ENCODE results near the gene STAC3.

DNA sequence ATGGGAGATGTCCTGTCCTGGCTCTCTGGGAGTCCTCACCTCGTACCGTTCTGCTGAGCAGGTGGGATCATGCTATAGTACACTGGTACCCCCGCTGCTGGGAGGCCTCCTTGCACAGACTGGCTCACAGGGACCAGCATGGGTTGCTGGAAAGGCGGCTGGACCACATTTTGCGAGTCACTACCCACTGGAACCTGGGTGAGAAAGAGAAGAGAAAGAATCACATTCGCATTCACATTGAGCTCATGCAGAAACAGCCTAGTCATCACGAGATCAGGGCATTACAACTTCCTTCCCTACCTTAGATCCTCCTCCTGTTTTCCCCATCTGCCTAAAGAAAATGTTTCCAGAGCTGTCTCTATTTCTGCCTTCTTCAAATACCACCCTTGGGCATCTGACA is 17.3 kb upstream of the STAC3 start:
- TF ChIP-seq, protein P1, sequence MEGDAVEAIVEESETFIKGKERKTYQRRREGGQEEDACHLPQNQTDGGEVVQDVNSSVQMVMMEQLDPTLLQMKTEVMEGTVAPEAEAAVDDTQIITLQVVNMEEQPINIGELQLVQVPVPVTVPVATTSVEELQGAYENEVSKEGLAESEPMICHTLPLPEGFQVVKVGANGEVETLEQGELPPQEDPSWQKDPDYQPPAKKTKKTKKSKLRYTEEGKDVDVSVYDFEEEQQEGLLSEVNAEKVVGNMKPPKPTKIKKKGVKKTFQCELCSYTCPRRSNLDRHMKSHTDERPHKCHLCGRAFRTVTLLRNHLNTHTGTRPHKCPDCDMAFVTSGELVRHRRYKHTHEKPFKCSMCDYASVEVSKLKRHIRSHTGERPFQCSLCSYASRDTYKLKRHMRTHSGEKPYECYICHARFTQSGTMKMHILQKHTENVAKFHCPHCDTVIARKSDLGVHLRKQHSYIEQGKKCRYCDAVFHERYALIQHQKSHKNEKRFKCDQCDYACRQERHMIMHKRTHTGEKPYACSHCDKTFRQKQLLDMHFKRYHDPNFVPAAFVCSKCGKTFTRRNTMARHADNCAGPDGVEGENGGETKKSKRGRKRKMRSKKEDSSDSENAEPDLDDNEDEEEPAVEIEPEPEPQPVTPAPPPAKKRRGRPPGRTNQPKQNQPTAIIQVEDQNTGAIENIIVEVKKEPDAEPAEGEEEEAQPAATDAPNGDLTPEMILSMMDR (IDR thresholded peaks at IDR 0.05), result no peak
- TF ChIP-seq POLR2A (IDR thresholded peaks at IDR 0.05), result no peak
